ENCODE measurements around the gene RFWD3.

Gene RFWD3

GRCh38 chr16:74578433-74578832, 88.2 kb downstream of the RFWD3 start:
- DNase-seq (ENCODE audit: low spot score) = no peak

GRCh38 chr16:74577882-74578366, 88.8 kb downstream of the RFWD3 start:
- DNase-seq (ENCODE audit: low spot score) = peak; percentile 48

- DNase-seq (ENCODE audit: low spot score) = peak; percentile 52
These were observed 90.7 kb downstream of the RFWD3 start for GRCh38 chr16:74575807-74576643.

GRCh38 chr16:74575175-74575806, 91.4 kb downstream of the RFWD3 start:
- DNase-seq (ENCODE audit: low spot score) = no peak

- DNase-seq (ENCODE audit: low spot score) = no peak
These were observed 92.5 kb downstream of the RFWD3 start for GRCh38 chr16:74574146-74574545.

GRCh38 chr16:74573622-74574021, 93.1 kb downstream of the RFWD3 start:
- no peak for DNase-seq (ENCODE audit: low spot score)
